CD4-positive, alpha-beta T cell (primary cell): Measurements from ENCODE around the gene MSX1. TPM values are rescaled to one million over a fixed set of nuclear protein-coding genes. Genes with fewer than 3 reads are reported as not detected.

Experiments used
- ATAC-seq: fragments of 200-7000 bp; cut with Tn5 transposase; one replicate; pipeline ENCODE4 v1.10.0; 2022; ENCODE audit warnings: mild to moderate bottlenecking; ENCODE audit not compliant: poor library complexity
- CTCF ChIA-PET: fragments of 350-600 bp; sonication (Branson Sonifier 250); formaldehyde crosslinking; loops from one replicate; lab custom pipeline; 2021; ENCODE audit warnings: antibody characterized with exemption, inconsistent platforms; lab: Charles Lee
- POLR2A ChIA-PET: fragments of 350-600 bp; sonication (Branson Sonifier 250); formaldehyde crosslinking; loops from one replicate; lab custom pipeline; 2021; ENCODE audit warnings: antibody characterized with exemption, inconsistent platforms; lab: Charles Lee
- DNase-seq, 14 experiments: peaks; one replicate each; pipeline ENCODE4 v3.0.0-alpha.2; 2013 to 2020; ENCODE audit warnings: mixed read lengths in 2 of 14
- H3K27ac ChIP-seq, 2 donors: one replicate each; pipeline versions ENCODE4 v1.5.1 to v1.7.0; 2013; ENCODE audit warnings: low read length in 2 of 2, low read depth in 1 of 2, mild to moderate bottlenecking in 1 of 2
- H3K27me3 ChIP-seq, 2 experiments: 1 replicate in 1 of 2; 2 replicates in 1 of 2; pipeline versions ENCODE4 v1.6.1 to v1.7.0; 2013; ENCODE audit warnings: low read length in 2 of 2, control low read depth in 1 of 2, mild to moderate bottlenecking in 1 of 2, moderate library complexity in 1 of 2; ENCODE audit not compliant: insufficient read depth in 2 of 2, control insufficient read depth in 1 of 2
- H3K36me3 ChIP-seq: one replicate; pipeline ENCODE4 v1.6.1; 2013; ENCODE audit warnings: low read length, control low read depth; ENCODE audit not compliant: insufficient read depth
- H3K4me1 ChIP-seq: one replicate; pipeline ENCODE4 v1.6.1; 2013; ENCODE audit warnings: low read length, control low read depth; ENCODE audit not compliant: insufficient read depth
- H3K4me3 ChIP-seq: one replicate; pipeline ENCODE4 v1.5.1; 2013; ENCODE audit warnings: mild to moderate bottlenecking, low read length, moderate library complexity
- H3K9me3 ChIP-seq, 2 experiments: 1 replicate in 1 of 2; 2 replicates in 1 of 2; pipeline versions ENCODE4 v1.6.1 to v1.7.0; 2013; ENCODE audit warnings: low read length in 2 of 2, mild to moderate bottlenecking in 2 of 2, control low read depth in 1 of 2, moderate library complexity in 1 of 2; ENCODE audit not compliant: control insufficient read depth in 1 of 2, insufficient read depth in 1 of 2
- H3K27ac Mint-ChIP-seq: one replicate; pipeline ENCODE4 v1.8.0; 2020; ENCODE audit warnings: mixed read lengths
- H3K27me3 Mint-ChIP-seq: one replicate; pipeline ENCODE4 v1.8.0; 2021; ENCODE audit warnings: mixed read lengths
- H3K36me3 Mint-ChIP-seq: one replicate; pipeline ENCODE4 v1.8.0; 2021; ENCODE audit warnings: low read depth, mixed read lengths
- H3K4me1 Mint-ChIP-seq: one replicate; pipeline ENCODE4 v1.8.0; 2021; ENCODE audit warnings: low read depth, mixed read lengths
- H3K4me3 Mint-ChIP-seq: one replicate; pipeline ENCODE4 v1.8.0; 2020; ENCODE audit warnings: mild to moderate bottlenecking, mixed read lengths
- H3K9me3 Mint-ChIP-seq: one replicate; pipeline ENCODE4 v1.8.0; 2020; ENCODE audit warnings: mixed read lengths
- intact Hi-C, 2 experiments: fragments of 100-400 bp; cut with DNase I in 1 of 2; cut with micrococcal nuclease in 1 of 2; formaldehyde crosslinking; loops; one replicate each; pipeline versions ENCODE4 v1.15.1 to v1.9.0; 2023 to 2025; cut with DNase I, micrococcal nuclease
- total RNA-seq, 174 experiments: library from RNA in 2 of 174; stranded (reverse) in 2 of 174; gene quantifications; one replicate each; pipeline ENCODE4 v1.2.3 and lab custom pipeline; 2021 to 2026
- TF ChIP-seq, protein P1 (sequence below): fragments of 200-600 bp; IDR thresholded peaks from one replicate; pipeline ENCODE4 v1.8.0; 2022; ENCODE audit warnings: antibody characterized with exemption, mild to moderate bottlenecking

MSX1 gene
- total RNA-seq, 2 experiments from 2014 or later, result not detected

DNA sequence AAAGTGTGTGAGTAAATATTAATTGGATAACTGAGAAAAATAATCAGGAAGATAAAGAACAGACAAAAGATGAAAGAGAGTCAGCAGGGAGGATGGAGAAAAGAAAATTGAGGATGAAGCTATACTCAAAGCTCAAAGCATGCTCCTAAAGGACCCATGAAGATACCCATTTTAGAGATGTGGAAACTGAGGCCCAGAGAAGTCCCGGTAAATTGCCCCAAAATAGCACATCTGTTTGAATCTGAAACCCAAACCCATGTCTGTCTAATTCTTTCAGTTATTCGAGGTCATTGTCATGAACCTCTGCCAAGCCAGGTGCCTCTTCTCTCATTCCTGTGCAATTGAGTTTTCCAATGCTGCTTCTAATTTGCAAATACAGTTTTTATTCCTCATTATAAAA, 29.6 kb upstream of the MSX1 start:
- Histone ChIP-seq H3K27me3 (peaks cover 0 to 16% of the 10 kb centered on the region in 2 experiments), H3K9me3 (peaks cover 0 to 22% of the 10 kb centered on the region in 2 experiments), H3K4me1 (no peaks in the 10 kb centered on the region), H3K36me3 (no peaks in the 10 kb centered on the region), H3K27ac (no peak overlapping the region), H3K4me3 (no peak overlapping the region)
- no peak overlapping the region for H3K27ac Mint-ChIP-seq
- H3K9me3 Mint-ChIP-seq, result peaks cover 10% of the 10 kb centered on the region
- POLR2A ChIA-PET, result no interaction called here
- no peaks in the 10 kb centered on the region for H3K36me3 Mint-ChIP-seq
- no peak overlapping the region for H3K4me3 Mint-ChIP-seq
- no peak for DNase-seq
- intact Hi-C loops, result no loop called here
- no peaks in the 10 kb centered on the region for H3K4me1 Mint-ChIP-seq
- TF ChIP-seq, protein P1, sequence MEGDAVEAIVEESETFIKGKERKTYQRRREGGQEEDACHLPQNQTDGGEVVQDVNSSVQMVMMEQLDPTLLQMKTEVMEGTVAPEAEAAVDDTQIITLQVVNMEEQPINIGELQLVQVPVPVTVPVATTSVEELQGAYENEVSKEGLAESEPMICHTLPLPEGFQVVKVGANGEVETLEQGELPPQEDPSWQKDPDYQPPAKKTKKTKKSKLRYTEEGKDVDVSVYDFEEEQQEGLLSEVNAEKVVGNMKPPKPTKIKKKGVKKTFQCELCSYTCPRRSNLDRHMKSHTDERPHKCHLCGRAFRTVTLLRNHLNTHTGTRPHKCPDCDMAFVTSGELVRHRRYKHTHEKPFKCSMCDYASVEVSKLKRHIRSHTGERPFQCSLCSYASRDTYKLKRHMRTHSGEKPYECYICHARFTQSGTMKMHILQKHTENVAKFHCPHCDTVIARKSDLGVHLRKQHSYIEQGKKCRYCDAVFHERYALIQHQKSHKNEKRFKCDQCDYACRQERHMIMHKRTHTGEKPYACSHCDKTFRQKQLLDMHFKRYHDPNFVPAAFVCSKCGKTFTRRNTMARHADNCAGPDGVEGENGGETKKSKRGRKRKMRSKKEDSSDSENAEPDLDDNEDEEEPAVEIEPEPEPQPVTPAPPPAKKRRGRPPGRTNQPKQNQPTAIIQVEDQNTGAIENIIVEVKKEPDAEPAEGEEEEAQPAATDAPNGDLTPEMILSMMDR, result no peak
- CTCF ChIA-PET, result no interaction called here
- ATAC-seq, result no peak
- peaks cover 40% of the 10 kb centered on the region for H3K27me3 Mint-ChIP-seq

- TF ChIP-seq, protein P1, result no peak
- H3K27ac ChIP-seq, result no peak overlapping the region
- Mint-ChIP-seq H3K27me3 (peaks cover 40% of the 10 kb centered on the region), H3K36me3 (no peaks in the 10 kb centered on the region), H3K4me1 (no peaks in the 10 kb centered on the region), H3K27ac (no peak overlapping the region), H3K4me3 (no peak overlapping the region), H3K9me3 (peaks cover 6% of the 10 kb centered on the region)
- H3K9me3 ChIP-seq, result peaks cover 0 to 22% of the 10 kb centered on the region in 2 experiments
- no peaks in the 10 kb centered on the region for H3K36me3 ChIP-seq
- POLR2A ChIA-PET, result no interaction called here
- H3K4me1 ChIP-seq, result no peaks in the 10 kb centered on the region
- no peak for ATAC-seq
- CTCF ChIA-PET, result no interaction called here
- intact Hi-C loops, result no loop called here
- peaks cover 0 to 16% of the 10 kb centered on the region in 2 experiments for H3K27me3 ChIP-seq
- no peak for DNase-seq
- no peak overlapping the region for H3K4me3 ChIP-seq
Measured at GRCh38 chr4:4831266-4831665, 28.2 kb upstream of the MSX1 start.

DNA sequence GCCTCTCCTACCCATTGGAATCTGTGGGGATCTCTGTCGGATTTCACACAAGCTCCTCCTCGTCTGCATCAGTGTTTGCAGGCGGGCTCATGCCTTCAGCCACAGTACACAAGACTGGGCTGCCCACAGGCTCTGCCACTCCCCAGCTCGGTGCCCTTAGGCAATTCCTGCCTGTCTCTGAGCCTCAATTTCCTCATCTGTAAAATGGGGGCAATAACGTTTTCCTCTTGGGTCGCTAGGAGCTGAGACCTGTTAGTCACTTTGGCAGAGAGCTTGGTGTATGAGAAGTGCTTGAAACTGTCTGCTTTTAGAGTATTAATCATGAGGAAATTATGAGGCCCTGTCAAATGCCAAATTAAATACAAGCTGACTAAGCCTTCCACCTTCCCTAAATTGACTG, 27.6 kb upstream of the MSX1 start:
- H3K4me1 Mint-ChIP-seq, result no peaks in the 10 kb centered on the region
- intact Hi-C loops, result no loop called here

More for the DNA sequence above, 27.6 kb upstream of the MSX1 start:
- no peak overlapping the region for H3K27ac ChIP-seq
- no peak for DNase-seq
- no peaks in the 10 kb centered on the region for H3K36me3 ChIP-seq
- no peaks in the 10 kb centered on the region for H3K4me1 ChIP-seq
- no peak for ATAC-seq
- peaks cover 0 to 16% of the 10 kb centered on the region in 2 experiments for H3K27me3 ChIP-seq
- no peak overlapping the region for H3K4me3 ChIP-seq
- Mint-ChIP-seq H3K27ac (no peak overlapping the region), H3K36me3 (no peaks in the 10 kb centered on the region), H3K4me3 (no peak overlapping the region), H3K27me3 (peaks cover 40% of the 10 kb centered on the region), H3K9me3 (peaks cover 6% of the 10 kb centered on the region)
- peaks cover 0 to 22% of the 10 kb centered on the region in 2 experiments for H3K9me3 ChIP-seq
- ChIA-PET POLR2A (no interaction called here), CTCF (no interaction called here)
- TF ChIP-seq, protein P1, result no peak
